Measurements from ENCODE around the gene QTRT2.

- no peak for TF ChIP-seq CTCF (IDR thresholded peaks at IDR 0.05)
- no peak for TF ChIP-seq POLR2A (IDR thresholded peaks at IDR 0.05)
- no peak for TF ChIP-seq EP300 (IDR thresholded peaks at IDR 0.05)
Measured at GRCh38 chr3:114022145-114022802, 34.3 kb upstream of the QTRT2 start.
